ENCODE data around the gene VASP. TPM values are rescaled to one million over a fixed set of nuclear protein-coding genes. Genes with fewer than 3 reads are reported as not detected.

VASP gene
- total RNA-seq, 1 donor from 2014 or later = 110 TPM

DNA sequence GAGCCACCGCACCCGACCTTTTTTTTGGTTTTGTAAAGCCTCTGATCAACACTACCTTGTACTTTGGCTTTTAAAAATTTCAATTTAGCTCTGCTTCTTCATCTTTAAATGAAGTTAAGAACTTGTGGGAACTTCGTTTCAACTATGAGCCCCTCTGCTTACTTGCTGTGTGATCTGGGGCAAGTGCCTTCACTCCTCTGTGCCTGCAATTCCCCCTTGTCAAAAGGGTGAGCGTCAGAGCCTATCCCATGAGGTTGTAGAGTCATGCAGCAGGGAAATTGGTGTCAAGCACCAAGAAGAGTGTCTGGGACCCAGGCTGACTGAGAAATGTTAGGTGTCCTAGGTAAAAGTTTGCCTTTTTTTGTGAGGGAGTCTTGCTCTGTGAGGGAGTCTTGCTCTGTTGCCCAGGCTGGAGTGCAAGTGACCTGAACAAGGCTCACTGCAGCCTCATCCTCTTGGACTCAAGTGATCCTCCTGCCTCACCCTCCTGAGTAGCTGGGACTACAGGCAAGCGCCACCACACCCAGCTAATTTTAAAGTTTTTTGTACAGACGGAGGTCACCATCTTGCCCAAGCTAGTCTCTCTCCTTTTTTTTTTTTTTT is 5.7 kb downstream of the VASP start:
- DNase-seq (ENCODE audit: low spot score in 2 of 2) = no peak
- H3K4me1 ChIP-seq = peaks cover 0 to 22% of the 10 kb centered on the region in 2 donors
- intact Hi-C loops (cut with DNase I) = no loop called here

DNA sequence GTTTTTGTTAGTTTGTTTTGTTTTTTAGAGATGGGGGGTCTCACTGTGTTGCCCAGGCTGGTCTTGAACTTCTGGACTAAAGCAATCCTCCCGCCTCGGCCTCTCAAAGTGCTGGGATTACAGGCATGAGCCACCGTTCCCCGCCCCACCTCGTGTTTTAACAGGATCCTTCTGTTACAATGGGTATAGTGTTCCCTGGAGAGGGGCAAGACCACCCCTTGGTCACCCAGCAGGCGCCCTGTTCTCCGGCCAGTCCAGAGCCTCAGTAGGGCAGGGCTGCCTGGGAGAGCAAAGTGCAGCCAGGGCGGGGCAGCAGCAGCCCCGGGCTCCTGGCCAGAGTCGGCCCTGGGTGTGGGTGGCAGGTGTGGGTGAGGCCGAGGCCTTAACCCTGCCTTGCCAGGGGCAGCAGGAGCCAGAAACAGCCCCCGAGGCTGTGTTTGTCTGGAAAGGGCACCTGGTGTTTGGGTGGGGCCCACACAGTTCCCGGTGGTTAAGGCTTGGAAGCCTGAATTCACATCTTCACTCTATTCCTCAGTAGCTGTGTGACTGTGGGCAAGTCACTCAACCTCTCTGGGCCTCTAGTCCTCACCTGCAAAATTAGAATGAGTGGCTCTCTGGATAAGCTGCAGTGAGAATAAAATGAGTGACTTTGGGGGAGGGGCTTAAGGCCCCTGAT is 7.2 kb downstream of the VASP start:
- Histone ChIP-seq H3K4me1 (peaks cover 0 to 22% of the 10 kb centered on the region in 2 donors), H3K9me3 (no peaks in the 10 kb centered on the region), H3K27me3 (no peaks in the 10 kb centered on the region), H3K27ac (peak overlapping the region; percentile 30 to 52), H3K4me3 (no peak overlapping the region), H3K36me3 (peaks cover 28 to 31% of the 10 kb centered on the region in 2 donors)
- no peak for DNase-seq (ENCODE audit: low spot score in 2 of 2)
- intact Hi-C loops (cut with DNase I) = loop anchor here (1.0 kb wide), 1 partner anchor 15 kb away; no protein-coding TSS in a partner anchor
- no peak for TF ChIP-seq CTCF (IDR thresholded peaks at IDR 0.05)

More for the DNA sequence above, 5.7 kb downstream of the VASP start:
- Histone ChIP-seq H3K4me3 (no peak overlapping the region), H3K27me3 (no peaks in the 10 kb centered on the region), H3K27ac (peak overlapping the region in 1 of 2 donors; percentile 30), H3K36me3 (peaks cover 13 to 16% of the 10 kb centered on the region in 2 donors), H3K9me3 (no peaks in the 10 kb centered on the region)
- no peak for TF ChIP-seq CTCF (IDR thresholded peaks at IDR 0.05)

GRCh38 chr19:45515081-45515624 is 7.9 kb downstream of the VASP start:
- H3K36me3 ChIP-seq = peaks cover 31 to 35% of the 10 kb centered on the region in 2 donors
- no peak for DNase-seq (ENCODE audit: low spot score in 2 of 2)
- TF ChIP-seq CTCF (IDR thresholded peaks at IDR 0.05) = no peak
- peak overlapping the region; percentile 30 to 52 for H3K27ac ChIP-seq
- H3K27me3 ChIP-seq = no peaks in the 10 kb centered on the region
- intact Hi-C loops (cut with DNase I) = no loop called here
- no peak overlapping the region for H3K4me3 ChIP-seq
- H3K9me3 ChIP-seq = no peaks in the 10 kb centered on the region
- peaks cover 0 to 17% of the 10 kb centered on the region in 2 donors for H3K4me1 ChIP-seq

- TF ChIP-seq CTCF (IDR thresholded peaks at IDR 0.05) = no peak
- Histone ChIP-seq H3K27me3 (no peaks in the 10 kb centered on the region), H3K36me3 (peaks cover 39 to 43% of the 10 kb centered on the region in 2 donors), H3K27ac (peak overlapping the region; percentile 30 to 52), H3K9me3 (no peaks in the 10 kb centered on the region), H3K4me1 (peaks cover 0 to 13% of the 10 kb centered on the region in 2 donors), H3K4me3 (no peak overlapping the region)
- DNase-seq (ENCODE audit: low spot score in 2 of 2) = no peak
- intact Hi-C loops (cut with DNase I) = no loop called here
These were observed 8.6 kb downstream of the VASP start for GRCh38 chr19:45515807-45516401.

DNA sequence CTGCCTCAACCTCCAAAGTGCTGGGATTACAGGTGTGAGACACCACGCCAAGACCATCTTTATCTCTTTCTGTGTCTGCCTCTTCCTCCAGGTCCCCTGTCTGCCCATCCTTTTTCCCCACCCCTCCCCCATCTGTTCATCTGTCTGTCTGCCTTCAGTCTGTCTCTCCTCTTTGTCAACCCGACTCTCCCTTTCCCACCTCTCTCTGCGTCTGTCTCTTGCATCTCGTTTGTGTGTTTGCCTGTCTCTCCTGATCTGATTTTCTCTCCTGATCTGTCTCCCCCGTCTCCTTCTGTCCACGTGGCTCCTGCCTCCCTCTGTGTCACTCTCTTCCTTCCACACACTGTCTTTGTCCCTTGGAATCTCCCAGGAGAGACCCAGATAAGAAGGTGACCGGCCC is 10.0 kb downstream of the VASP start:
- no peak for DNase-seq (ENCODE audit: low spot score in 2 of 2)
- no peak overlapping the region for H3K27ac ChIP-seq
- TF ChIP-seq CTCF (IDR thresholded peaks at IDR 0.05) = no peak
- H3K36me3 ChIP-seq = peaks cover 52 to 56% of the 10 kb centered on the region in 2 donors
- H3K4me1 ChIP-seq = peaks cover 0 to 10% of the 10 kb centered on the region in 2 donors
- H3K4me3 ChIP-seq = no peak overlapping the region
- H3K27me3 ChIP-seq = no peaks in the 10 kb centered on the region
- intact Hi-C loops (cut with DNase I) = no loop called here
- no peaks in the 10 kb centered on the region for H3K9me3 ChIP-seq
